Glutamatergic neuron (in vitro differentiated cells): ENCODE results near the gene APP. TPM values are rescaled to one million over a fixed set of nuclear protein-coding genes. Genes with fewer than 3 reads are reported as not detected.

Source experiments
- DNase-seq: peaks from one replicate; pipeline ENCODE4 v3.0.0; 2022
- H3K27ac Mint-ChIP-seq: one replicate; pipeline ENCODE4 v1.8.0; 2020; ENCODE audit warnings: mild to moderate bottlenecking, mixed read lengths, inconsistent platforms; ENCODE audit not compliant: unreplicated experiment
- H3K27me3 Mint-ChIP-seq: one replicate; pipeline ENCODE4 v1.8.0; 2020; ENCODE audit warnings: mild to moderate bottlenecking, moderate library complexity, mixed read lengths, inconsistent platforms; ENCODE audit not compliant: unreplicated experiment
- H3K36me3 Mint-ChIP-seq: one replicate; pipeline ENCODE4 v1.8.0; 2020; ENCODE audit warnings: mild to moderate bottlenecking, mixed read lengths, inconsistent platforms; ENCODE audit not compliant: unreplicated experiment
- H3K4me1 Mint-ChIP-seq: one replicate; pipeline ENCODE4 v1.8.0; 2020; ENCODE audit warnings: mild to moderate bottlenecking, low read depth, mixed read lengths, inconsistent platforms; ENCODE audit not compliant: unreplicated experiment
- H3K4me3 Mint-ChIP-seq: one replicate; pipeline ENCODE4 v1.8.0; 2020; ENCODE audit warnings: mild to moderate bottlenecking, mixed read lengths, inconsistent platforms; ENCODE audit not compliant: unreplicated experiment
- H3K9me3 Mint-ChIP-seq: one replicate; pipeline ENCODE4 v1.8.0; 2020; ENCODE audit warnings: mild to moderate bottlenecking, moderate library complexity, mixed read lengths, inconsistent platforms; ENCODE audit not compliant: unreplicated experiment
- CTCF ChIP-seq: fragments of 200-600 bp; sonication (generic); IDR thresholded peaks from one replicate; pipeline ENCODE4 v1.5.0; 2021; ENCODE audit not compliant: partially characterized antibody, unreplicated experiment
- total RNA-seq: library from RNA; stranded (reverse); fragmentation: NEBNext Ultra II Directional; extraction: Animal tissue kit (Norgen Biotek cat#: 25700); gene quantifications from one replicate; pipeline ENCODE4 v1.2.1, GENCODE V29; 2021; ENCODE audit not compliant: unreplicated experiment

Gene APP
- total RNA-seq, 1 donor from 2014 or later = 735 TPM

DNA sequence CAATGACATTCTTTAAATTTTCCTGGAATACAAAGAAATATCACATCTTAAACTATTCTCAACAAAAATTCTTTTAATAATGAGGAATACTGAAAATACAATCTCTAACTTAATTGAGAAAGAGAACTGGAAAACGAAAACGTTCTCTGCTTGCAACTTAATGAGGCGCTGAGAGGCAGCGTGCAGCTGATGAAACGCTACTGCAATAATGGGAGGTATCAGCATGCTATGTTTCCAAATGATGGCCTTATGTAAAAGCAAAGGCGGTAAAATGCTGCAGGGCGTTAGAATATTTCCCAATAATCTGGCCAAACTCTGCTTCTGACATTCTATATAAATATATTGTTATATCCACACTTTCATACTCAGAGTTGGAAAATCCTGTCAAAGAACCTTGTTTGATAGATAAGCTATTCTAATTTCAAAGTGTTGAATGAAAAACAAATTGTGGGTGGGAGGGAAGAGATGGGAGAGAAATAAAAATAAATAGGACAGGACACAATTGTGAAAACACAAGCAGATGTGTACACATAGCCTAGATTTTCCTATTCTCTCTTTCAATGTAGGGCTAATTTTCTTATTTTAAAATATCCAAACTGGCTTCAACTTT lies 70.9 kb downstream of the APP start:
- peak; percentile 32 for DNase-seq
- TF ChIP-seq CTCF = no peak
- no peak overlapping the region for H3K4me3 Mint-ChIP-seq
- H3K9me3 Mint-ChIP-seq = peaks cover 6% of the 10 kb centered on the region
- H3K27ac Mint-ChIP-seq = peak overlapping the region; percentile 76
- H3K27me3 Mint-ChIP-seq = no peaks in the 10 kb centered on the region
- peaks cover 35% of the 10 kb centered on the region for H3K4me1 Mint-ChIP-seq
- peaks cover 11% of the 10 kb centered on the region for H3K36me3 Mint-ChIP-seq

- H3K27ac Mint-ChIP-seq = peak overlapping the region; percentile 56
- H3K36me3 Mint-ChIP-seq = peaks cover 4% of the 10 kb centered on the region
Measured at GRCh38 chr21:26098772-26099397, 71.7 kb downstream of the APP start.

GRCh38 chr21:26097475-26097874 lies 73.1 kb downstream of the APP start:
- Mint-ChIP-seq H3K4me3 (no peak overlapping the region), H3K27me3 (no peaks in the 10 kb centered on the region), H3K9me3 (peaks cover 3% of the 10 kb centered on the region), H3K27ac (no peak overlapping the region), H3K4me1 (peaks cover 38% of the 10 kb centered on the region), H3K36me3 (no peaks in the 10 kb centered on the region)
- TF ChIP-seq CTCF = no peak
- no peak for DNase-seq

More at GRCh38 chr21:26098772-26099397, 71.7 kb downstream of the APP start:
- no peak for DNase-seq
- H3K27me3 Mint-ChIP-seq = no peaks in the 10 kb centered on the region
- H3K9me3 Mint-ChIP-seq = peaks cover 3% of the 10 kb centered on the region
- no peak for TF ChIP-seq CTCF
- peaks cover 32% of the 10 kb centered on the region for H3K4me1 Mint-ChIP-seq
- peak overlapping the region; percentile 43 for H3K4me3 Mint-ChIP-seq

DNA sequence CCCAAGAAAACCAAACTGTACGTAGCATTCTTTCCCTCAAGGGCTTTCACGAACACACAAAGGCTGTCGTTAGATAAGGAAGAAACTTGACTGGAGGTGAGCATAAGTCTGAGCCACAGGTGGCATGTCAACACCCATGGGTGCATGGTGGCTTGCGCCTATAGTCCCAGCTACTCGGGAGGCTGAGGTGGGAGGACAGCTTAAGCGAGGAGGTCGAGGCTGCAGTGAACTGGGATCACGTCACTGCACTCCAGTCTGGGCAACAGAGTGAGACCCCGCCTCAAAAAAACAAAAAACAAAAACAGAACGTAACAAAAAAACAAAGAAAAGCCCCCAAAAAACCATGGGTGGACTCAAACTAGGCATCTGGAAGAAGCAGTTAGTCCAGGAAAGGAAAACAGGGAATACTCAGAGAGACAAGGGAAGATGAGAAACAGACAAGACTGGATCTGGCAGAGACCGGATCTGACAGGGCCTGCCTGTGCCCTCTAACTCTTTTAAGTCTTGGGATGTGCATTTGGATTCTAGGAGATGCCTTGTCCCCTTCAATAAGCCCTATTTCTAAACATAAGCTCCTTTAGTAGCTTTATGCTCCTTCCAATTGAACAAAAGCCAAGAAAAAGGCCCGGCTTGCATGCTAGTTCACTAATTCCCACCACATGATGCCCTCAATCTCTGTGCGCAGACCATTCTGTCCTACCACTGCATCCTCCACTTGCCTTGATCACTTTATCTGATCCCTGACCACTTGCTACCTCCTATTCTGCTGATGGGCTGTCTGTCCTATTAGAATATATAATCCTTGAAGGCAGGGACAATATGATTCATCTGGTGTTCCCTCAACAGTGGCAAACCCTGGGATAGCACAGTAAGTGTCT lies 73.8 kb downstream of the APP start:
- no peak for TF ChIP-seq CTCF
- Mint-ChIP-seq H3K9me3 (peaks cover 3% of the 10 kb centered on the region), H3K36me3 (no peaks in the 10 kb centered on the region), H3K4me3 (no peak overlapping the region), H3K27ac (no peak overlapping the region), H3K4me1 (peaks cover 40% of the 10 kb centered on the region), H3K27me3 (peaks cover 2% of the 10 kb centered on the region)
- DNase-seq = no peak

- Mint-ChIP-seq H3K27me3 (peaks cover 2% of the 10 kb centered on the region), H3K36me3 (no peaks in the 10 kb centered on the region), H3K9me3 (peaks cover 3% of the 10 kb centered on the region), H3K4me3 (no peak overlapping the region), H3K4me1 (peaks cover 34% of the 10 kb centered on the region), H3K27ac (no peak overlapping the region)
- TF ChIP-seq CTCF = no peak
- no peak for DNase-seq
Measured at GRCh38 chr21:26095131-26095530, 75.4 kb downstream of the APP start.
